Activated CD8-positive, alpha-beta memory T cell treated with anti-CD3 and anti-CD28 coated beads, Interleukin-2, amount 10 ng/mL, durations not matched to agents 7 days and 5 days (primary cell): ENCODE data around the gene CAMSAP1. TPM values are rescaled to one million over a fixed set of nuclear protein-coding genes. Genes with fewer than 3 reads are reported as not detected.
"Not testable (repeated sequence)": the region's sequence is repeated elsewhere in the genome, so short reads cannot be mapped to it uniquely, and the experiment has no call there.

ENCODE experiments used
- ATAC-seq: fragments of 150-1000 bp; cut with Tn5 transposase; one replicate; pipeline ENCODE4 v1.10.0; 2021; ENCODE audit warnings: moderate library complexity
- CTCF ChIA-PET: fragments of 350-600 bp; sonication (Branson Sonifier 250); formaldehyde crosslinking; loops from one replicate; lab custom pipeline; 2021; ENCODE audit warnings: antibody characterized with exemption; lab: Charles Lee
- DNase-seq: peaks from one replicate; pipeline ENCODE4 v3.0.0-alpha.2; 2020
- H3K27ac Mint-ChIP-seq: one replicate; pipeline ENCODE4 v1.8.0; 2021; ENCODE audit warnings: mild to moderate bottlenecking, mixed read lengths
- H3K27me3 Mint-ChIP-seq: one replicate; pipeline ENCODE4 v1.8.0; 2021; ENCODE audit warnings: mixed read lengths
- H3K36me3 Mint-ChIP-seq: one replicate; pipeline ENCODE4 v1.8.0; 2021; ENCODE audit warnings: mild to moderate bottlenecking, mixed read lengths
- H3K4me1 Mint-ChIP-seq: one replicate; pipeline ENCODE4 v1.8.0; 2021; ENCODE audit warnings: mixed read lengths
- H3K4me3 Mint-ChIP-seq: one replicate; pipeline ENCODE4 v1.8.0; 2021; ENCODE audit warnings: mild to moderate bottlenecking, moderate library complexity, mixed read lengths
- H3K9me3 Mint-ChIP-seq: one replicate; pipeline ENCODE4 v1.8.0; 2022; ENCODE audit warnings: low read depth, mixed read lengths
- total RNA-seq, 2 experiments: library from RNA; stranded (reverse); gene quantifications; one replicate each; pipeline ENCODE4 v1.2.3, GENCODE V29; 2021

CAMSAP1 gene
- total RNA-seq, 2 experiments from 2014 or later: 20.3 to 22.7 TPM

DNA sequence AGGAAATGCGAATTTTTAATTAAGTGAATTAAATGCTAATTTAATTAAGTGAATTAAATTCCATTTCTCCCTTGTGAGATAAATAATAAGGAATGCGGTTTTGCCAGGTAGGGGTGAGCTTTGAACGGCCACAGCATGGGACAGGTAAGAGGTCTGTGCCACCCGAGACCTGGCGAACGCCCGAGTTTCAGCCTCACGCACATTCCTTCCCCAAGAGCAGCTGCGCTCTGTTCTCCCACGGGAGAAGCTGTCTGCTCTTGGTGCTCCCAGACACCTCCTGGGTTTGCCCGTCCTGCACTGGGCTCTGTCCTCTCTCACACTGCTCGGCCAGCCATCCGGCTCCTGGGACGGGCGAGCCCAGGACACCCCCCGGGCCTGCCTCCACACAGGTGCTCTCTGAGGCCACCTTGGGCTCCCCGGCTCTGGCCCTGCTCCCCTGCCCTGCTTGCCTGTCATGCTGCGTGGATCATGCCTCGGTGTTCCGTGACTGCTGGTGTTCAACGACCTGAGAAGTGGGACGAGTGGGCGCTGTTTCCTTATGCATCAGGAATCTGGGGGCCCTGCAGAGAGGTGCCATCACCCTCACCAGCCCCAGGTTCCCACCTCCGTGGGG lies 13.7 kb upstream of the CAMSAP1 start:
- DNase-seq: no peak
- peaks cover 11% of the 10 kb centered on the region for H3K9me3 Mint-ChIP-seq
- CTCF ChIA-PET: no interaction called here
- H3K4me1 Mint-ChIP-seq: peaks cover 19% of the 10 kb centered on the region
- H3K4me3 Mint-ChIP-seq: no peak overlapping the region
- peaks cover 15% of the 10 kb centered on the region for H3K36me3 Mint-ChIP-seq
- no peak overlapping the region for H3K27ac Mint-ChIP-seq
- H3K27me3 Mint-ChIP-seq: no peaks in the 10 kb centered on the region
- no peak for ATAC-seq

DNA sequence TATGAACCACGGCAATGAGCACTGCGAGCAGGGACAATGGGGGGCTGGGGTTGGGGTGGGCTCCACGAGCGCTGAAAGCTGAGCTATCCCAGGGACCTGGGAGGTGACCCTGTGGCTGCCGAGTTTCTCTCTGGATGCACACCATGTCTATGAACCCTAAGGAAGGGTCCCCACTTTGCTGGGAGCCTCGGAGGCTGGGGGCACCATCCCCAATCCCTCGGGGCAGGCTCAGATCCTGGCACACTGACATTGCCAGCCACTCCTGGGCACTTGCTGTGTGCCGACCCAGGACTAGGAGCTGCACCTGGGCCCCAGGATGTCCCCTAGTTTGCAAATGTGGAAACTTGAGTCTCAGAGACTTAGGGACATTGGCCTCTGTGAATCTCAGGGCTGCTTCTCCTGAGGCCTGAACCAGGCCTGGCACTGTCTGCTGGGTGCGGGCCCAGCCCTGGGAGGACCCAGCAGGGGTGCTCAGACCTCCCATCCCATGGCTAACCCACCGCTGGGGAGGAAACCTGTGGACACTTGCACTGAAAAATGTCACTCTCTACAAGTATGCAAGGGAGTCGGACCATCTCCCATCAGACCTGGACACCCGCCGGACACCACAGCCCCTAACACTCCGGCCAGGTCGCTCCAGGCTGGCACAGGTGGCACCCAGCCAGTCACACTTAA lies 13.0 kb upstream of the CAMSAP1 start:
- DNase-seq (no peak), ATAC-seq (no peak)
- Mint-ChIP-seq H3K4me1 (peaks cover 13% of the 10 kb centered on the region), H3K4me3 (no peak overlapping the region), H3K27ac (no peak overlapping the region), H3K36me3 (peaks cover 22% of the 10 kb centered on the region), H3K9me3 (peaks cover 15% of the 10 kb centered on the region), H3K27me3 (no peaks in the 10 kb centered on the region)
- CTCF ChIA-PET: no interaction called here

DNA sequence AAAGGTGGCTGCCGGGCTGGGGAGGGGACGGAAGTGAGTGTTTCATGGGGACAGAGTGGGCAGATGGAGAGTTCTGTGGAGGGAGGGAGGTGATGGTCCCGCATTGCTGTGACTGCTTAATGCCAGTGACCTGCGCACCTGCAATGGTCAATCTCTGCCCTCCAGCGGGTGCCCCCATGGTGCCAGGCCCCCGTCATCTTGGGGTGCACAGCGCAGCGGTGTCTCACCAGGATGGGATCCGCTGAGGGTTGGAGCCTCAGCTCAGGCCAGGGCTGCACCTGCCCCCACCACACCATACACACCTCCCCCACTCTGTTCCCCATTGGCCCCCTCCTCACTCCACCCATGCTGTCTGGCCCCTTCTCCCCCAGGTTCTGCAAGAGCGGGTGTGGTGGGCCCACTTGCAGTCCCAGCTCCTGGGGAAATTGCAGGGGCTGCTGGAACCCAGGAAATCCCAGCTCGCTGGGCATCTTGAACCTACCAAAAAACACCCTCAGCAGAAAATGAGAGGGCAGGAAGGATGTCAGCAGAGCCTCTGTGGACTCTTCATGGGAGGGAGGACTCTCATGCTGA lies 12.1 kb upstream of the CAMSAP1 start:
- H3K36me3 Mint-ChIP-seq: peaks cover 32% of the 10 kb centered on the region
- CTCF ChIA-PET: no interaction called here
- H3K4me1 Mint-ChIP-seq: peaks cover 5% of the 10 kb centered on the region
- H3K27ac Mint-ChIP-seq: no peak overlapping the region
- no peak overlapping the region for H3K4me3 Mint-ChIP-seq
- H3K9me3 Mint-ChIP-seq: peaks cover 15% of the 10 kb centered on the region
- no peaks in the 10 kb centered on the region for H3K27me3 Mint-ChIP-seq
- no peak for DNase-seq
- no peak for ATAC-seq

DNA sequence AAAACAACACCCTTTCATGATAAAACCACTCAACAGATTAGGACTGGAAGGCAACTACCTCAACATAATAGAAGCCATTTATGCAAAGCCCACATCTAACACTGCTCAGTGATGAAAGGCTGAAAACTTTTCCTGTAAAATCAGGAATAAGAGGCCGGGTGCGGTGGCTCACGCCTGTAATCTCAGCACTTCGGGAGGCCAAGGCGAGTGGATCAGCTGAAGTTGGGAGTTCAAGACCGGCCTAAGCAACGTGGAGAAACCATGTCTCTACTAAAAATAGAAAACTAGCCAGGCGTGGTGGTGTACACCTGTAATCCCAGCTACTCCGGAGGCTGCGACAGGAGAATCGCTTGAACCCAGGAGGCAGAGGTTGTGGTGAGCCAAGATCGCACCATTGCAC lies 8.9 kb upstream of the CAMSAP1 start:
- H3K27me3 Mint-ChIP-seq, ATAC-seq, DNase-seq, CTCF ChIA-PET, H3K4me3 Mint-ChIP-seq, H3K4me1 Mint-ChIP-seq, H3K27ac Mint-ChIP-seq: not testable (repeated sequence)
- Mint-ChIP-seq H3K36me3 (peaks cover 54% of the 10 kb centered on the region), H3K9me3 (peaks cover 20% of the 10 kb centered on the region)

DNA sequence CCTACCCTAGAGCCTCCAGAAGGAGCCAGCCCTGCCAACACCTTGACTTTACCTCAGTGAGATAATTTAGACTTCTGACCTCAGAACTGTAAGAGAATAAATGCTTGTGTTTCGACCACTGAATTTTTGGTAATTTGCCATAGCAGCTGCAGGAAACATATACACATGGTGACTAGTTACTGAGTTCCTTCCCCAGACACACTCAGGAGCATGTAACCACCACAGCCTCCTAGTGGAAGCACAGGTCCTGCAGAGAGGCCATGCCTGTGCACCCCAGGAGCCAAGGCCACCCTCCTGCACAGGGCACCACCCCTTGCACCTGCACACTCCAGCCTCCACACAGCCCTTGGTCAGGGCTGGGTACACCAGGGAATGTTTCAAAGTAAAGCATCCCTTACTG lies 7.6 kb upstream of the CAMSAP1 start:
- H3K4me1 Mint-ChIP-seq: peaks cover 14% of the 10 kb centered on the region
- CTCF ChIA-PET: no interaction called here
- H3K4me3 Mint-ChIP-seq: no peak overlapping the region
- peaks cover 20% of the 10 kb centered on the region for H3K9me3 Mint-ChIP-seq
- DNase-seq (no peak), ATAC-seq (no peak)
- H3K36me3 Mint-ChIP-seq: peaks cover 66% of the 10 kb centered on the region
- H3K27ac Mint-ChIP-seq: no peak overlapping the region
- H3K27me3 Mint-ChIP-seq: no peaks in the 10 kb centered on the region

DNA sequence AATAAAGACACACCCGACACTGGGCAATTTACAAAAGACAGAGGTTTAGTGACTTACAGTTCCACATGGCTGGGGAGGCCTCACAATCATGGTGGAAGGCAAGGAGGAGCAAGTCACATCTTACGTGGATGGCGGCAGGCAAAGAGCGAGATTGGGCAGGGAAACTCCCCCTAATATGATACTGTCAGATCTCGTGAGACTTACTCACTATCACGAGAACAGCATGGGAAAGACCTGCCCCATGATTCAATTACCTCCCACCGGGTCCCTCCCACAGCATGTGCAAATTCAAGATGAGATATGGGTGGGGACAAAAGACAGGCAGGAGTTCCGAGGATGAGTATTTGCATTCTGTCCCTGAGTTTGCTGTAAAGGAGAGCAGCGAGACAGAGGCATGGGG lies 3.9 kb upstream of the CAMSAP1 start:
- H3K4me1 Mint-ChIP-seq: peaks cover 30% of the 10 kb centered on the region
- DNase-seq, H3K9me3 Mint-ChIP-seq, H3K27me3 Mint-ChIP-seq, ATAC-seq, H3K4me3 Mint-ChIP-seq, H3K27ac Mint-ChIP-seq, CTCF ChIA-PET: not testable (repeated sequence)
- peaks cover 59% of the 10 kb centered on the region for H3K36me3 Mint-ChIP-seq

DNA sequence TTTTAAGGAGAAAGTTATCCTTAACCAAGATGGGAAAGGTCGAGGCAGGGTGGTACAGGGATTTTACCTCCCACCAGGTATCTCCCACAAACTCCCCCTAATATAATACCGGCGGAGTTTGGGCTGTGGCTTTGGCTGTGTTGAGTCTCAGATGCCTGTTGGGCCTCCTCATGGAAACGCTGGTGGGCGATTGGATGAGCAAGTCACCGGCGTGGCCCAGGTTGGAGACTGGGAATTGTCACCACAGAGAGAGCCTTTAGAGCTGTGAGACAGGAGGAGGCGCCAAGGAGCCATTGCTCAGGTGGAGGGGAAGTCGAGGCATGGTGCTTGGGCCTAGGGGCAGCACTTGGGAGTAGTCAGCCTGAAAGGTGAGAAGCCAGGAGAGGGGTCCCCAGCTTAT lies 3.4 kb upstream of the CAMSAP1 start:
- peaks cover 5% of the 10 kb centered on the region for H3K9me3 Mint-ChIP-seq
- peaks cover 35% of the 10 kb centered on the region for H3K4me1 Mint-ChIP-seq
- ATAC-seq (no peak), DNase-seq (no peak)
- H3K36me3 Mint-ChIP-seq: peaks cover 54% of the 10 kb centered on the region
- no peak overlapping the region for H3K4me3 Mint-ChIP-seq
- H3K27me3 Mint-ChIP-seq: no peaks in the 10 kb centered on the region
- CTCF ChIA-PET: no interaction called here
- no peak overlapping the region for H3K27ac Mint-ChIP-seq

DNA sequence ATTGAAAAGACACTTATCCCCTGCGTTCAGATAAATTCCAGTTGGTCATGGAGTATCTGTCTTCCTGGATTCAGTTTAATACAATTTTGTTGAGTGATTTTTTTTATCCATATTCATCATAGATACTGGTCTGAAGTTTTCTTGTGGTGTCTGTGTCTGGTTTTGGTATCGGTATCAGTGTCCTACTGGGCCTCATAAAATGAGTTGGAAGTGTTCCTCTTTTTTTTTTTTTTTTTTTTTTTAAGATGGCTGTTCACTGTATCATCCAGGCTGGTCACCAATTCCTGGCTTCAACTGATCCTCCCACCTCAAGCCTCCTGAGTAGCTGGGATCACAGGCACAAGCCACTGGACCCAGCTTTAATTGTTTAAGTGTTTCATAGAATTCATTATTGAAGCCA lies 2.9 kb upstream of the CAMSAP1 start:
- ATAC-seq (no peak), DNase-seq (no peak)
- Mint-ChIP-seq H3K9me3 (peaks cover 5% of the 10 kb centered on the region), H3K36me3 (peaks cover 49% of the 10 kb centered on the region), H3K4me1 (peaks cover 41% of the 10 kb centered on the region), H3K4me3 (no peak overlapping the region), H3K27ac (no peak overlapping the region), H3K27me3 (no peaks in the 10 kb centered on the region)
- CTCF ChIA-PET: interaction anchor here (0.6 kb wide), 1 partner anchor 49 kb away, joined by 3 read pairs; no protein-coding TSS in a partner anchor

DNA sequence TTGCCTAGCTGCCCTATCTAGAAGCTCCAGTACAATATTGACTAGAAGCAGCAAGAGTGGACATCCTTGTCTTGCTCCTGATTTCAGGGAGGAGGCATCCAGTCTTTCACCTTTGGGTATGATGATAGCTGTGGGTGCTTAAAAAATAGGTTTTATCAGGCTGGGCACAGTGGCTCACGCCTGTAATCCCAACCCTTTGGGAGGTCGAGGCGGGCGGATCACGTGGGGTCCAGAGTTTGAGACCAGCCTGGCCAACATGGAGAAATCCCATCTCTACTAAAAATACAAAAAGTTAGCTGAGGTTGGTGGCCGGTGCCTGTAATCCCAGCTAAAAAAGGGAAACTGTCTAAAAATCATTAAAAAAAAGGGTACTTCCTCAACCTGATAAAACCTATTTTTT lies 2.0 kb upstream of the CAMSAP1 start:
- peaks cover 41% of the 10 kb centered on the region for H3K4me1 Mint-ChIP-seq
- no peak overlapping the region for H3K27ac Mint-ChIP-seq
- peak overlapping the region; percentile 67 for H3K4me3 Mint-ChIP-seq
- H3K9me3 Mint-ChIP-seq: peaks cover 5% of the 10 kb centered on the region
- CTCF ChIA-PET: interaction anchor here (0.9 kb wide), 1 partner anchor 733 kb away, joined by 4 read pairs; no protein-coding TSS in a partner anchor
- H3K27me3 Mint-ChIP-seq: no peaks in the 10 kb centered on the region
- DNase-seq (no peak), ATAC-seq (no peak)
- H3K36me3 Mint-ChIP-seq: peaks cover 45% of the 10 kb centered on the region

DNA sequence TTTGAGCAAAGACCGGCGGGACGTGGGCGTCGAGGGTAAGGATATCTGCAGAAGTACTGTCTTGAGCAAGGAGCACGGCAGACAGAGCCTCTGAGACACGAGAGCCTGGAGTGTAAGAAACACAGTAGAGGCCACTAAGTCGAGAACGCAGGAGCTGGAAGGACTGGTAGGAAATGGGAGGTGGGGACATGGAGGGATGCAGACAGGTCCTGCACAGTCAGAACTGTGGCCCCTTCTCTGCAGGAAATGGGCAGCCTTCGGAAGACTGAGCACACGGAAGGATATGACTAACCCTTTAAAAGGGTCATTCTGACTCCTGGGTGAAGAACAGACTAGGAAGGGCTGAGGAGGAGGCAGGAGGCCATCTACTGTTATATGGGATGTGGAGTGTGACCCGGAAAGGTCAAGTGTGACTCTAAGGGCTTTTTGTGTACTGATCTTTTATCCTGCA lies 1.4 kb upstream of the CAMSAP1 start:
- Mint-ChIP-seq H3K27ac (peak overlapping the region; percentile 55), H3K4me3 (peak overlapping the region; percentile 67), H3K36me3 (peaks cover 42% of the 10 kb centered on the region), H3K27me3 (no peaks in the 10 kb centered on the region), H3K4me1 (peaks cover 40% of the 10 kb centered on the region), H3K9me3 (peaks cover 4% of the 10 kb centered on the region)
- CTCF ChIA-PET: interaction anchor here (0.9 kb wide), 1 partner anchor 734 kb away, joined by 4 read pairs; no protein-coding TSS in a partner anchor
- no peak for ATAC-seq
- DNase-seq: no peak

DNA sequence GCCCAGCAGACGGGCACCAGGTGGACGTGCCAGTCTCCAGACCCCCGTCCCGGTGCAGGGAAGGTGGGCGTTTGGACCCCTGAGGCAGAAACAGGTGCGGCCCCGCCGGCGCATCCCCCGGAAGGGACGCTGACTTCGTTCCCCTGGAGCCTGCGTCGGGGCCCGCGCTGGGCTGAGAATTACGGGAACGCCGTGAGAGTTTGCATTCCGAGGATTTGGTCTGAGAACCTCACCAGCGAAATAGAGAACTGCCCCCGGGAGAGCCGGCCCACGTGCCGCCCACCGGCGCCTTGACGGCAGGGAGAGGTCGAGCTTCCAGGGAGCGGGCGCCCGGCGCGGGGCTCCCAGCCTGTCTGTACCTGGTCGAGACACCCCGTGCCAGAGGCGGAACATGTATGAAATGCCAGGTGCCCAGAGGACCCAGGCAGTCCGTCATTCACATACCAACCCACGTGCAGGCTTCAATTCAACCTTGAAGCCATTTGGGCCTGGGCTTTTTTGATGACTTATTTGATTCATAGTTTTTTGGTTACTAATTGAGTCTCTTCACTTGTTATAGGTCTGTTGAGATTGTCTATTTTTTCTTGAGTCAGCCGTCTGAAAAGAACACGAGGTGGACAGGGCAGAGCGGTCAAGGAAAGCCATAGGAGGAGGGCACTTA lies 877 bp upstream of the CAMSAP1 start:
- peaks cover 37% of the 10 kb centered on the region for H3K4me1 Mint-ChIP-seq
- no peaks in the 10 kb centered on the region for H3K27me3 Mint-ChIP-seq
- peak overlapping the region; percentile 67 for H3K4me3 Mint-ChIP-seq
- peak overlapping the region; percentile 55 for H3K27ac Mint-ChIP-seq
- H3K36me3 Mint-ChIP-seq: peaks cover 39% of the 10 kb centered on the region
- DNase-seq (no peak), ATAC-seq (peak; percentile 11)
- H3K9me3 Mint-ChIP-seq: peaks cover 2% of the 10 kb centered on the region
- CTCF ChIA-PET: no interaction called here

DNA sequence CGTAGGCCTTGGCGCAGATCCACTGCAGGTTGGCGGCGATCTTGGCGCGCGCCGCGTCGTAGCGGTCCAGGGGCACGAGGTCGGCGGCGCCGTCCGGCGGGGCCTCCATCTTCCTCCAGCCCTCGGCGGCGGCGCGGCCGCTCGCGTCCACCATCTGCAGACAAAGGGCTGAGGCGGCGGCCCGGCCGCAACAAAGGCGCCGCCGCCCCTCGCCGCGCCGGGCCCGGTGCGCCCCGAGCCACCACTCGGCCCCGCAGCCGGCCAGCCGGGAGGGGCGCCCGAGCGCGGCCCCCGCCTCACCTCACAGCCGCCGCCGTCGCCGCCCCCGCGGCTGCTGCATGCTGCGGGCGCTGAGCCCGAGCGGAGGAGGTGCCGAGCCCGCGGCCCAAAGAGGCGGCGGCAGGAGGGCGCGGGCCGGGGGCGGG lies 328 bp downstream of the CAMSAP1 start:
- CTCF ChIA-PET: interaction anchor here (1.0 kb wide), 1 partner anchor 43 kb away, joined by 3 read pairs; no protein-coding TSS in a partner anchor
- Mint-ChIP-seq H3K27me3 (no peaks in the 10 kb centered on the region), H3K9me3 (peaks cover 2% of the 10 kb centered on the region), H3K36me3 (peaks cover 36% of the 10 kb centered on the region), H3K27ac (no peak overlapping the region), H3K4me3 (no peak overlapping the region), H3K4me1 (peaks cover 37% of the 10 kb centered on the region)
- DNase-seq (no peak), ATAC-seq (no peak)

DNA sequence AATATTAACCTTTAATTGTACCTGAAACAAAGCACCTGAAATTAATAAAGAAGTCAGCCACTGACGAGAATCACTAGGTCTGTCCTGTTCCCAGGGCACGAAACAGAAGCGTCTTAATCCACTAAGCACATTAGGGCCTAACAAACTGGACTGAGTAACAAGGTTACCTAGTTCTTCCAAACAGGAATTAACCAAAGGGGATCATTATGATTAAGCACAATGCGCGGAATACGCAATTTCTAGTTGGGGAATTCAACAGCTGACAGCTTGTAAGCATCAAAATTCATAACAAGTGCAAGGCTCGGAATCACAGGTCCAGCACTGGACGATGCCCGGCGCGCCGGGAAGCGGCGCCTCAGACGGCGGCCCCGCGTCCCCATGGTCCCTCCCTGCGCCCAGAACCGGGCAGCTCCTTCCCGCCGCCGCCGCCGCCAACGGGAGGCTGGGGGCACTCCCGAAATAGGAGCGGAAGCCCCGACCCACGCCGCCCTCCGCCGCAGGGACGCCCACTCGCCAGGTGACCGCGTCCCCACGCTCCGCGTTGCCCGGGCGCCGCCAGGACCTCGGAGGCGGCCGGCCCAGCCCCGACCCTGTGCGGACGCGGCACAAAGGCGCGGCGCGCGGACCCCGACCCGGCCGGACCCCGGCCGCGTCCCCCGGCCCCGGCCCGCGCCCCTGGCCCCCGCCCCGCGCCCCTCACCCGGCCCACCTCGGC lies 898 bp downstream of the CAMSAP1 start:
- peaks cover 34% of the 10 kb centered on the region for H3K36me3 Mint-ChIP-seq
- CTCF ChIA-PET: no interaction called here
- peak overlapping the region; percentile 72 for H3K4me3 Mint-ChIP-seq
- H3K9me3 Mint-ChIP-seq: no peaks in the 10 kb centered on the region
- peaks cover 35% of the 10 kb centered on the region for H3K4me1 Mint-ChIP-seq
- no peak for ATAC-seq
- H3K27me3 Mint-ChIP-seq: no peaks in the 10 kb centered on the region
- H3K27ac Mint-ChIP-seq: peak overlapping the region; percentile 53
- DNase-seq: no peak
